Measurements from ENCODE around the gene OXCT2.
A peak's percentile ranks its signal among the peaks of the same experiment; 100 is the strongest.

Gene OXCT2

DNA sequence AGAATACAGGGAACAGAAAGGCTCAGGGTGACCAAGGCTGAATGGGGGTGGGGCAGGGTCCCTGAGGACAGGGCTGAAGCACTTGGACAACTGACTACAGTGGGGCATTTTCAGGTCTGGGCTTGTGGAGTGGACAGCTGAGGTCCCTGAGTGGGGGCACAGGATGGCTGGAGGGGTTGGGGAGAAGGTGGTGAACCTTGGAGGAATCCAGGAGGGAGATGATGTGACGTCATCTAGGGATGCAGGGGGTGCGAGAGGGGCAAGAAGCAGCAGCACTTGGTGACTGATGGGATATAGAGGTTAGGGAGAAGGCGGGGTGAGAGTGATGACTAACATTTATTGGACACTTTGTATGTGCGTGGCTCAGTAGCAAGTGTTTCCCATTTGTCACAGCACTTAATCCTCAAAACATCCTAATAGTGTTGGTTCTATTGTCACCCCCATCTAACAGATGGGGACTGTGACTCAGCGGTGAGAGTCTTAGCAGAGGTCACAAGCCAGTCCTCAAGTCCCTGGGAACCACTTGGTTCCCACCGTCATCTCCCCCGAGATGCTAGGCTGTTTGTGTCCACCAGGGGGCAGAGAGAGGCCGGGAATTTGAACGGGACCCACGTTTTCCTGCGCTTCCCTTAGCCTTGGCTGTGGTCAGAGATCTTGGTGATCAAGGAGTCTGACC is 45.4 kb upstream of the OXCT2 start:
- 0 out of 2 replicates have a peak, but pooled peaks cover 4% of the 10 kb centered on the region for H3K4me1 ChIP-seq (ENCODE audit: insufficient read depth, low read length)
- H4K20me1 ChIP-seq (ENCODE audit: insufficient read depth, low read length) = no peaks in the 10 kb centered on the region
- ATAC-seq (ENCODE audit: insufficient read depth, low read depth) (peak; percentile 82), DNase-seq (peak; percentile 64)
- no peak overlapping the region for H3K4me2 ChIP-seq (ENCODE audit: insufficient read depth, low read length)
- H3K4me3 ChIP-seq (ENCODE audit: low read depth in 1 of 2, low read length in 2 of 2) = no peak overlapping the region
- TF ChIP-seq, protein P1, sequence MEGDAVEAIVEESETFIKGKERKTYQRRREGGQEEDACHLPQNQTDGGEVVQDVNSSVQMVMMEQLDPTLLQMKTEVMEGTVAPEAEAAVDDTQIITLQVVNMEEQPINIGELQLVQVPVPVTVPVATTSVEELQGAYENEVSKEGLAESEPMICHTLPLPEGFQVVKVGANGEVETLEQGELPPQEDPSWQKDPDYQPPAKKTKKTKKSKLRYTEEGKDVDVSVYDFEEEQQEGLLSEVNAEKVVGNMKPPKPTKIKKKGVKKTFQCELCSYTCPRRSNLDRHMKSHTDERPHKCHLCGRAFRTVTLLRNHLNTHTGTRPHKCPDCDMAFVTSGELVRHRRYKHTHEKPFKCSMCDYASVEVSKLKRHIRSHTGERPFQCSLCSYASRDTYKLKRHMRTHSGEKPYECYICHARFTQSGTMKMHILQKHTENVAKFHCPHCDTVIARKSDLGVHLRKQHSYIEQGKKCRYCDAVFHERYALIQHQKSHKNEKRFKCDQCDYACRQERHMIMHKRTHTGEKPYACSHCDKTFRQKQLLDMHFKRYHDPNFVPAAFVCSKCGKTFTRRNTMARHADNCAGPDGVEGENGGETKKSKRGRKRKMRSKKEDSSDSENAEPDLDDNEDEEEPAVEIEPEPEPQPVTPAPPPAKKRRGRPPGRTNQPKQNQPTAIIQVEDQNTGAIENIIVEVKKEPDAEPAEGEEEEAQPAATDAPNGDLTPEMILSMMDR (IDR thresholded peaks at IDR 0.05; ENCODE audit: borderline replicate concordance, extremely low read depth, low read length, poor library complexity, severe bottlenecking) = peak; percentile 87
- TF ChIP-seq EZH2 (IDR thresholded peaks at IDR 0.05; ENCODE audit: borderline replicate concordance, low read depth, low read length, severe bottlenecking) = no peak
- H2AFZ ChIP-seq (ENCODE audit: low read depth, low read length) = no peak overlapping the region
- no peak overlapping the region for H3K9ac ChIP-seq (ENCODE audit: low read depth, low read length)
- H3K27ac ChIP-seq (ENCODE audit: low read length) = no peak overlapping the region
- peaks cover 3% of the 10 kb centered on the region for H3K27me3 ChIP-seq (ENCODE audit: insufficient read depth, low read length, poor library complexity)
- no peaks in the 10 kb centered on the region for H3K36me3 ChIP-seq (ENCODE audit: insufficient read depth, low read length)
- H3K79me2 ChIP-seq (ENCODE audit: insufficient read depth, low read length) = no peaks in the 10 kb centered on the region
- H3K9me3 ChIP-seq (ENCODE audit: insufficient read depth, low read length, severe bottlenecking) = no peaks in the 10 kb centered on the region

DNA sequence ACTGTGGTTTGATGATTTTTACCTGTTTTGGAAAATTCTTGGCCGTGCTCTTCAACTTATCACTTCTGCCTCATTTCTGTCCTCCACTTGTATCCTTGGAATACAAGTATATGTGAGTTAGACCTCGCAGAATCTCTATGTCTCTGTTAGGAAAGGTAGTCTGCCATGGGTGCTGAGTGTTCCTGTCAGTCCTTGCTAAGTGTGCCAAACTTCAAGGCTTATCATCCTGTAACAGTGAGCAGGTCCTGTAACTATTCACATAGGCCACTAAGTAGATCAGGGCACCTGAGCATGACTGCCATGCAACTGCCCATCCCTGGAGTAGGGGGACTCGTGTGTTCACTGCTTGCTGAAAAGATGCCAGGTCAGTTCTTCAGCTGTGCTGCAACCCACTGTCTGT is 41.8 kb upstream of the OXCT2 start:
- H3K9me3 ChIP-seq (ENCODE audit: insufficient read depth, low read length, severe bottlenecking) = no peaks in the 10 kb centered on the region
- H3K4me2 ChIP-seq (ENCODE audit: insufficient read depth, low read length) = no peak overlapping the region
- no peak overlapping the region for H3K27ac ChIP-seq (ENCODE audit: low read length)
- H3K4me3 ChIP-seq (ENCODE audit: low read depth in 1 of 2, low read length in 2 of 2) = no peak overlapping the region
- H4K20me1 ChIP-seq (ENCODE audit: insufficient read depth, low read length) = no peaks in the 10 kb centered on the region
- no peak for ATAC-seq (ENCODE audit: insufficient read depth, low read depth)
- TF ChIP-seq, protein P1 (IDR thresholded peaks at IDR 0.05; ENCODE audit: borderline replicate concordance, extremely low read depth, low read length, poor library complexity, severe bottlenecking) = no peak
- TF ChIP-seq EZH2 (IDR thresholded peaks at IDR 0.05; ENCODE audit: borderline replicate concordance, low read depth, low read length, severe bottlenecking) = no peak
- no peak overlapping the region for H2AFZ ChIP-seq (ENCODE audit: low read depth, low read length)
- H3K9ac ChIP-seq (ENCODE audit: low read depth, low read length) = no peak overlapping the region
- DNase-seq = no peak
- no peaks in the 10 kb centered on the region for H3K36me3 ChIP-seq (ENCODE audit: insufficient read depth, low read length)
- H3K79me2 ChIP-seq (ENCODE audit: insufficient read depth, low read length) = no peaks in the 10 kb centered on the region
- H3K27me3 ChIP-seq (ENCODE audit: insufficient read depth, low read length, poor library complexity) = peaks cover 3% of the 10 kb centered on the region
- H3K4me1 ChIP-seq (ENCODE audit: insufficient read depth, low read length) = 0 out of 2 replicates have a peak, but pooled peaks cover 4% of the 10 kb centered on the region

DNA sequence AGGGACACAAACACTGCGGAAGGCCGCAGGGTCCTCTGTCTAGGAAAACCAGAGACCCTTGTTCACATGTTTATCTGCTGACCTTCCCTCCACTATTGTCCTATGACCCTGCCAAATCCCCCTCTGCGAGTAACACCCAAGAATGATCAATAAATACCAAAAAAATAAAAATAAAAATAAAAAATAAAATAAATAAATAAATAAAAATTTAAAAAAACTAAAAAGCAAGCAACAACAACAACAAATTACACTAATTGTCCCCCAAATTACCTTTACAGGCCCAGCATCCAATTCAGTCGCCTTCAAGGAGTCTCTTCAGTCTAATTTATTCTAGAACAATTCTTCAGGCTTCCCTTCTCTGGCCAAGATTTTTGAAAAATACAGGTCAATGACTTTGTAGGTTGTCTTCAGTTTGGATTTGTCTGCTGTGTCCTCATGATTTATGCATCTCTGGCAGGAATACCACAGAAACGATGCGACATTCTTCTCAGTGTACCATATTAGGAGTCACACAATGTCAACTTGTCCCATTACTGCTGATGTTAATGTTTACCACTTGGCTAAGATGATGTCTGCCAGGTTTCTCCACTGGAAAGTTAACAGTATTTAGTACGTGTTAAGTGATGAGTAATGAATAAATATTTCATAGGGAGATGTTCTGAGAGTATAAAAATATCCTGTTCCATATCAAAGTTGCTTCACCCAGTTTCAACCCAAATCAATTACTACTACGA is 37.8 kb upstream of the OXCT2 start:
- Histone ChIP-seq H3K4me1 (ENCODE audit: insufficient read depth, low read length) (no peaks in the 10 kb centered on the region), H3K4me3 (ENCODE audit: low read depth in 1 of 2, low read length in 2 of 2) (no peak overlapping the region), H3K36me3 (ENCODE audit: insufficient read depth, low read length) (no peaks in the 10 kb centered on the region), H2AFZ (ENCODE audit: low read depth, low read length) (no peak overlapping the region), H3K79me2 (ENCODE audit: insufficient read depth, low read length) (no peaks in the 10 kb centered on the region), H4K20me1 (ENCODE audit: insufficient read depth, low read length) (no peaks in the 10 kb centered on the region), H3K27me3 (ENCODE audit: insufficient read depth, low read length, poor library complexity) (no peaks in the 10 kb centered on the region), H3K9me3 (ENCODE audit: insufficient read depth, low read length, severe bottlenecking) (no peaks in the 10 kb centered on the region), H3K27ac (ENCODE audit: low read length) (no peak overlapping the region), H3K4me2 (ENCODE audit: insufficient read depth, low read length) (no peak overlapping the region), H3K9ac (ENCODE audit: low read depth, low read length) (no peak overlapping the region)
- DNase-seq (no peak), ATAC-seq (ENCODE audit: insufficient read depth, low read depth) (no peak)
- TF ChIP-seq, protein P1 (IDR thresholded peaks at IDR 0.05; ENCODE audit: borderline replicate concordance, extremely low read depth, low read length, poor library complexity, severe bottlenecking) = no peak
- no peak for TF ChIP-seq EZH2 (IDR thresholded peaks at IDR 0.05; ENCODE audit: borderline replicate concordance, low read depth, low read length, severe bottlenecking)
